ENCODE measurements around the gene KLHDC3.
A peak's percentile ranks its signal among the peaks of the same experiment; 100 is the strongest.
"Not testable (repeated sequence)": the region's sequence is repeated elsewhere in the genome, so short reads cannot be mapped to it uniquely, and the experiment has no call there.

Gene KLHDC3

DNA sequence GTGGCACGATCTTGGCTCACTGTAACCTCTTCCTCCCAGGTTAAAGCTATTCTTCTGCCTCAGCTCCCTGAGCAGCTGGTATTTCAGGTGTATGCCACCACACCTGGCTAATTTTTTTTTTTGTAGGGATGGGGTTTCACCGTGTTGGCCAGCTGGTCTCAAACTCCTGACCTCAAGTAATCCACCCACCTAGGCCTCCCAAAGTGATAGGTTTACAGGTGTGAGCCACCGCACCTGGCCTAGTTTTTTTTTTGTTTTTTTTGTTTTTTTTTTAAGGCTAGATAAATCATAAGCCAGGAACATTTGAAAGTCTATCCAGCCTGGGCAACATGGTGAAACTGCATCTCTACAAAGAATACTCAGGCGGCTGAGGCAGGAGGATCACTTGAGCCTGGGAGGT, 18.3 kb downstream of the KLHDC3 start:
- DNase-seq: no peak

DNA sequence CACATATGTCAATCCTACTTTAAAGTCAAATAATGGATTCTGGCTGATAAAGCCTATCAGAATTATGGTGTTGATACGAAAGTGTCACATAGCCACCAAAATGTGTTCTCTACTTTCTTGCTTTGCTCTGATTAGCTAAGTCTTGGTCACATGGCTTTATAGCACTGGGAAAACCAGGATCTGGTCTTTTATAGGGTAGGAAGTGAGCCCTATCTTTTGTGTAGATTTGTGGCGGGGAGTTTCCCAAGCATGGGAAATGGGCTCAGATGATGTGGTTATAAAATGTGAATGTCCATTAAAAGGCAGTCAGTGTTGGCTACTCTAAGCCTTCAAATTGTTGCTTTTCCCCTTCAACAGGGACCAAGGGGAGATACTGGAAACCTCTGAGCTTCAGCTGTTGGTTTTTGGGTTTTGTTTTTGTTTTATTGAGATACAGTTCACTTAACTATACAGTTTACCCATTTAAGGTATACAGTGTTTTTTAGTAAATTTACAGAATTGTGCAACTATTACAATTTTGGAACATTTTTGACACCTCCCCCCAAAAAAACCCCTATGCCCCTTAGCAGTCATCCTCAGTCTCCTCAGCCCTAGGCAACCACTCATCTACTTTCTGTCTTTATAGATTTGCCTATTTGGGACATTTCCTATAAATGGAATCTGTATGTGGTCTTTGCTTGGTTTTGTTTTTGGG, 19.6 kb downstream of the KLHDC3 start:
- no peak for DNase-seq

GRCh38 chr6:43034190-43034525, 20.1 kb downstream of the KLHDC3 start:
- DNase-seq: no peak

- no peak for DNase-seq
Measured at GRCh38 chr6:43035495-43036194, 21.6 kb downstream of the KLHDC3 start.

- DNase-seq: no peak
Measured at GRCh38 chr6:43036712-43037111, 22.7 kb downstream of the KLHDC3 start.

DNA sequence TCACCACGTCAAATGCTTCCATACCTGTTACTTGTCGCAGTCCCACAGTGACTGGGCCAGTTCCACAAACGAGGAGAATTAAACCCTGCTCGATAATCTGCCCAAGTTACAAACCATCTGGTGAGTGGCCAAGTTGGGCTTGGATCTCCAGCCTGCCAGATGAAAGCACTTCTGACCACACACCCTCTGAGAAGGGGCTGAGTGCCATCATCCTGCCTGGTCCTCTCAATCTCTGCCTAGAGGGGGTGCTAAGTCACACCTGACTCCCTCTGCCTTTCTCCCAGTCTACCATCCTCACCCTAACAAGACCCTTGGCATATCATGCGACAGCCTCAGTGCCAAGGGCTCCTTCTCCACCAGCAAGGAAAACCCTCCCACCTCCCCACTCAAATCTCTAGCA, 23.1 kb downstream of the KLHDC3 start:
- DNase-seq: no peak

- DNase-seq: no peak
Measured at GRCh38 chr6:43037706-43038105, 23.7 kb downstream of the KLHDC3 start.

GRCh38 chr6:43038727-43039126, 24.7 kb downstream of the KLHDC3 start:
- no peak for DNase-seq

- DNase-seq: no peak
Measured at GRCh38 chr6:43040542-43041257, 26.7 kb downstream of the KLHDC3 start.

GRCh38 chr6:43041475-43041874, 27.4 kb downstream of the KLHDC3 start:
- not testable (repeated sequence) for DNase-seq

DNA sequence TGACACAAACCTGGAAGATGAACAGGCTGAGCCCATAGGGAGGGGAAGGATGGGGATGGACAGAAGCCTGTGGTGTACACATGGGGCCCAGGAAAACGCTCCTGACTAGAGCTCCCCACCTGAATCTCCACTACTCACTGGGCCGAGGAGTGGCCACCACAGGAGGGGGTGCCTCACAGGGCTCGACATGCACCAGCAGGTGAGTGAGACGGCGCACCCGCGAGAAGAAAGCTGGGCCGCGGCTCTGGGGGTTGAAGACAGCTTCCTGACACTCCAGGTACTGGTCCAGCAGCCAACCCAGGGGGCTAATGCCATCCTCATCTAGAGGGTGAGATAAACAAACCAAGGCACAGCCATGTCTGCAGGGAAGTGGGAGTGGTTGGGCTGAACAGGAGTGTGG, 29.3 kb downstream of the KLHDC3 start:
- DNase-seq: no peak

- no peak for DNase-seq
Measured at GRCh38 chr6:43045371-43045930, 31.4 kb downstream of the KLHDC3 start.

GRCh38 chr6:43047998-43048397, 33.9 kb downstream of the KLHDC3 start:
- DNase-seq: no peak

- no peak for DNase-seq
Measured at GRCh38 chr6:43050981-43051380, 36.9 kb downstream of the KLHDC3 start.

- no peak for DNase-seq
Measured at GRCh38 chr6:43052225-43052841, 38.3 kb downstream of the KLHDC3 start.

DNA sequence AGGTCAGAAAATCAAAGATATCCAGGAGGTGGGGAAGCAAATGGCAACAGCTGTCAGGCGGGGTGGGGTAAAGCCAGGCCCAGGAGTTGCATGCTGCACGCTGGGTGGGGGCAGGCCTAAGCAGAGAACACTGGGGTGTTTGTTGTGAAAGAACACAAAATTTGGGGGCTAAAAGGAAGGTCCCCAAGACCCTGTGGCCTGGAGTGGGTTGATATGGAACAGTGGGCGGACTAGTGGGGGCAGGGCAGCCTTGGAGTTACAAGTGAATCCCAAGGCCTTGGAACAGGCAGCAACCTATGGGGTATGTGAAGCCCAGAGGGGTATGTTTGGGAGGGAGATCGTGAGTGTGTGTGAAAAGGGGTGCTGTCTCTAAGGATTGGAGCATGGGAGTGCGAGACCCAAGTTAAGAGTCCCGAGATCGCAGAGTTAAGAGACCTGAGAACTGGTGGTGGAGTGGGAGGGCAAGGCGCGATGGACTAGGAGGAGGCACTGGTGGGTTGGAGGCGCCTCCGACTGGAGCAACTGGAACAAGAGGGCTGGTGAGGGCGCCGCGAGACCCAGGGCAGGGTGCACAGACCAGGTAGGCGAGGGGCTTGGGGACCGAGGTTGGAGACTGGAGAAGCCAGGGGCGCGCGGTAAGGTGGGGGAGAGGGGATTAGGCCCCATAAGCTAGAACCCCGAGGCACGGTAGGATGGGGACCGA, 38.9 kb downstream of the KLHDC3 start:
- peak; percentile 6 for DNase-seq

- DNase-seq: peak; percentile 98
Measured at GRCh38 chr6:43053545-43054205, 39.6 kb downstream of the KLHDC3 start, which contains the start of gene CUL7. Gene CUL7, minus strand, starts transcription at chr6:43053851. Its CDS starts 1,063 bp downstream, at chr6:43052788.

GRCh38 chr6:43054206-43054943, 40.3 kb downstream of the KLHDC3 start:
- no peak for DNase-seq

DNA sequence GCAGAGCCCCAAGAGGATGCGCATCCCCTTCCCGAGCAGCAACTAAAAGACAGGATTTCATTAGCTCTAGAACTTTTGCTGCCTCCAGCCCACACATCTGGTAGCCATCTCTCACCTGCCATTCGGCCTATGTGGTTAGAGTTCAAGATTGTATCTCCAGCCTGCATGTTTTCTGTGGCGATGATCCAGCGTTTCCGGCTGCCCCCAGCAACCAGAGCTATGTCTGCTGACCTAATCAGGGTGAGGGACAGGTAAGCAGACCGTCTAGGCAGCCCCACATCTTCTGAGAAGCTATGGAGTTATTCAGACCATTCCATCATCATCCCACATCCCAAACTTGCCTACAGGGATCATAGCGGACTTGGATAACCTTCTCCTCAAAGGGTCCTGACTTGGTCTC, 41.9 kb downstream of the KLHDC3 start:
- DNase-seq: no peak

- no peak for DNase-seq
Measured at GRCh38 chr6:43058531-43058930, 44.5 kb downstream of the KLHDC3 start.

All from NCI-H510A (cell line).